ENCODE results near the gene POMP.
"Not testable (repeated sequence)": the region's sequence is repeated elsewhere in the genome, so short reads cannot be mapped to it uniquely, and the experiment has no call there.

The POMP gene

DNA sequence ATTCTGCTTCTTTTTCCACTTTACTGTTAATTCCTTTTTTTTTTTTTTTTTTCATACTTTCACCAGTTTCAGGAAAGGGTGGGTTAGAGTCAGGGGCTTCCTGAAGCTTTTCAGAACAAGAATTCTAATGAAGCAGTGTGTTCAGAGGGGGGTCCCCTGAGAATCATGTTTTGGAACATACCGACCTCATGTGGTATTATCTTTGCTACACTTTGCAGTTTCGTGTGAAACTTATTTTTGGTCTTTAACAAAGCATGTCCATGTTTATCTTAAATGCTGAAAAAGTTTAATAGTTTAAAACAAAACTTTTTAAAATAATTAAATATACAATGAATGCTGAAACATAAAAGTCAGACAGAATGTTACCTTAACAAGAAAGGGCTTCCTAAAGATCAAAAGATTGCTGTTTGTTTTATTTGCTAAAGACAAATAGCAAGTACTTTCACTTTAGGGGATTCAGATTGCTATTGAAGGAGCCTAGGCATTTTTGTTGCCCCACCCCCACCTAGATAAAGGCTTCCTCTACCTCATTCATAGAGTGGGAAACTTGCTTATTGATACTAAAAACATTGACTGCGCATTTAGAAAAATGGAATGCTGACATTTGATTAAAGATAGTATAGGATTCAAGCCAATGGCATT lies 21.1 kb upstream of the POMP start:
- DNase-seq, result no peak

DNA sequence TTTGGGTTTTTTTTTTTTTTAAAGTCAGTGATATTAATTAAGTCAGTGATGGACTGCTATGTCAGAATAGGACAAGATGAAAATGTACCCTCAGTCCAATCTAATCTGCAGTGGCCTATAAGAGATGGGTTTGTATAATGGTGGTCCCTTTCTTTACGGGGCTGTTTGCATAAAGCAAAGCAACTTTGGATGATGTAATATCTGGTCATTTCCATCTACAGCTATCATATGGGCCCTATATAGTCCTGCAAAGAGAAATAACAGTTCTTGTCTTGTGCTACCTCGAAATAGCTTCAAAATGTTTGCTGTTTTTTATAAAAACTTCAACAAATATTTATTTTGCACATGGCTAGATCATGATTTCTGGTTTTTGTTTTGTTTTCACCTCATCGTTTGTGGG lies 20.2 kb upstream of the POMP start:
- DNase-seq, result no peak

- DNase-seq, result no peak
Observed at GRCh38 chr13:28640861-28641599, 17.9 kb upstream of the POMP start.

DNA sequence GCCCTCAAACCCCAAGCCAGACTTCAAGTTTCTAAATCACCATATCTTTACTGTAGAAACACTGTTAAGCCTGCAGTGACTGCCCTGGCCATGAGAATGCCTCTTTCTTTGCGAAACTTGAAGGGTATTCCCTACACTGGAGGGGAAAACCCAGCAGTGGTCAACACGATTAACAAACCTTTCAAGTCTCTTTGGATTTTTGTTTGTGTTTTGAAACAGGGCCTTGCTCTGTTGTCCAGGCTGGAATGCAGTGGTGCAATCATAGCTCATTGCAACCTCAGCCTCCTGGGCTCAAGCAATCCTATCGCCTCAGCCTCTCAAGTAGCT lies 17.4 kb upstream of the POMP start:
- DNase-seq, result no peak

GRCh38 chr13:28650284-28650683 lies 8.6 kb upstream of the POMP start:
- DNase-seq, result no peak

- DNase-seq, result no peak
Observed at GRCh38 chr13:28651810-28652401, 7.0 kb upstream of the POMP start.

DNA sequence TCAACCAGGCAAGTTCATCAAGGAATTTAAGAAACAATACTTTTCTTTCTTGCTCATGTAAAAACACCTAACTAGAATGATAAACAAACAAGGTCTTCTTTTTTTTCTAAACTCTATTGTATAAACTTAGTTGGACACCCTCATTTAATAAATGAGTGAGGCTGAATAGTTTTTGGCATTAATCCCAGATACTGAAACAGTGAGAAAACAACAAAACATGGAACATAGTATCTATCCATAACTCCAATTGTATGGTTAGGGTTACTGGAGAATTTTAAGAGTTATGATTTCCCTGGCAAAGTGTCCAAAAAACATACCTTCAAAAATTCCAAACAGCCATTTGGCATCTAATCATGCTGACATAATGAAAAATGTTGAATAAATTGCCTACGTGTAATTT lies 5.8 kb upstream of the POMP start:
- DNase-seq, result no peak

- DNase-seq, result no peak
Observed at GRCh38 chr13:28654276-28654675, 4.7 kb upstream of the POMP start.

DNA sequence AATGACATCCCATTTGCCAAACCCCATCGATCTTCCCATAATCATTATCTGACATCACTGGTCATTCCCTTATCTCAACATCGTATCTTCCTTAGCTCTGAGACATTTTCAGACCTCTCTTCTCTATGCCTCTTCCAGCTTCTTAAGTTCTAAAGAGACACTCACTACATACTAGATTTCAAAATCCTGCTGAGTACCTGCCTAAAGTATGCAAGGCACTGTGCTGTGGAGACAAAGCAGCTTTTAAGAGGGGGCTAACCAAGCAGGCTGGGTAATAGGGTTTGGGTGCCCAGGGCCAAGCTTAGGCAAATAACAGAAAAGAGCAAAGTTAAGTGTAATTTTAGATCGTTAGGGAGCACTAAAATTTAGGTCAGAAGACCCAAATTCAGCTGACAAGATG lies 3.4 kb upstream of the POMP start:
- no peak for DNase-seq

GRCh38 chr13:28657784-28658538 lies 969 bp upstream of the POMP start:
- peak in 2 of 14 donors; percentile 3 to 4 for DNase-seq

DNA sequence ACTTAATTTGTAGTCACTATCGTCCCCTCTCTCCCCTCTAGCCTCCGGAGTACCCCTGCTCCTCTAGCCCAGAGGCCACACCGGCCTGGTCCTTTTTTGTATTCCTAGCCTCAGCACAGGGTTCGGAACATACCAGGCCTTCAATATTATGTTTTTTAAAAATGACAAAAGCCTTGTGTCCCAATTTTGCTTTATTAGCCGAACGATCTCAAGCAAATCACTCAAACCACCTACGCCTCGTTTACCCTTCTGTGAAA lies 463 bp upstream of the POMP start:
- peak in 2 of 14 donors; percentile 21 to 31 for DNase-seq

GRCh38 chr13:28659621-28659970 lies 666 bp downstream of the POMP start:
- DNase-seq, result no peak

DNA sequence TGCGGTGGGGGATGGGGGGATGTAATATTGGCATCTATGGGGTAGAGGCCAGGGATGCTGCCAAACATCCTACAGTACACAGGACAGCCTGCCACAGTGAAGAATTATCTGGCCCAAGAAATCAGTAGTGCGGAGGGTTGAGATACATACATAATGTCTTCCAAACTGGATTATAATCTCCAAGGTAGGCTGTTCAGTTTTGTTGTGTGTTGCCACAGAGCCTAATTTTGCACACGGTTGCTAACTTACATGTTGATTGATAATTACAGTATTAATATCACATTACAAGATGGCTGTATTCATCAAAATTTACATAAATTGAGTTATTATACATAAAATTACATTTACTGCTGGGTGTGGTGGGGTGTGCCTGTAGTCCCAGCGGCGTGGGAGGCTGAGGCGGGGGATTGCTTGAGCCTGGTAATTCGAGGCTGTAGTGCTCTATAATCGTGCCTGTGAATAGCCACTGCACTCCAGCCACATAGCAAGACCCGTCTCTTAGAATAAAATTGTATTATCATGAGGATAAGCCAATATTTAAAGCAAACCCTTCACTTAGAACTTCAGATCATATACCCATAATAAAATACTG lies 8.1 kb downstream of the POMP start:
- DNase-seq, result no peak

DNA sequence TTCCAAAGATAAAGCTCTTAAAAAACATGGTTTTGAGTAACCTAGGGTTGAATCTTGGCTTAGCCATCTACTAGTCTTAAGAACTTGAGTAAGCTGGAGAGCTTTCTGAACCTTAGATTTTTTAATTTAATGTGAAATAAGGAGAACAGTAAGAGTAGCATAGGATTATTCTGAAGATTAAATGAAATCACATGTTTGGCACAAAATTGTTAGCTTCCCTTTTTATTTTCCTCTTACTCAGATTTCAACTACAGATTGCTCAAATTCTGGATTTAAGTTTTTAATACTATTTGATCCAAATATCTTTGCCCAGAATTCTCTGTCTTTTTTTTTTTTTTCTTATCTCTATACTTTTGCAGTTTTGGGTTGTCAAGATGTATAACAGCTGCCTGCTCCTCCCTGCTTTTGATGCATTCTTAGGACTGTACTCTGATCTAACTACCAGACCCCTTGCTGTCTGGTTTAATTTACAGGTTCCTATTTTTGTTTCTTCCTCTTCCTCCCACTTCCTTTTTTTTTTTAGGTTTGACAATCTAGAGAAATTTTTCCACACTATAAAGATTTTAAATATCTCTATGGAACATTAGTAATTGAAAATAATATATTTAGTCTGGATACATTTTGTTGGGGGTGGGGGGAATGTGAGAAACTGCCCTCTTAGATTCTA lies 12.3 kb downstream of the POMP start:
- DNase-seq, result no peak

DNA sequence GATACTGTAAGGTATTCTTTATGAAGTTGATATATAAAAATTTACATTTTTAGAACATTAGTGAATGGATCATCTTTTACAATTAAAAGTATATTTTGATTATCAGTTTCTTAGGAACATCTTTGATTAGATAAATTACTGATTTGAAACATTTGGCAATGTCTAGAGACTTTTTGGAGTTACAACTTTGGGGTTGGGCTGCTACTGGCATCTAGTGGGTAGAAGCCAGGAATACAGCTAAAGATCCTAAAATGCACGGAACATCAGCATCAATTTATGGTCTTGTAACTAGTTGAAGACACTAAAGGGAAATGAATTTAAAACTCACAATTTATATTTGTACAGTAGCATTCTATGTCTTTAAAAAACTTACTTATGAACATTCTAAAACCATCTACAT lies 19.9 kb downstream of the POMP start:
- no peak for DNase-seq

- DNase-seq, result no peak
Observed at GRCh38 chr13:28679628-28680027, 20.7 kb downstream of the POMP start.

DNA sequence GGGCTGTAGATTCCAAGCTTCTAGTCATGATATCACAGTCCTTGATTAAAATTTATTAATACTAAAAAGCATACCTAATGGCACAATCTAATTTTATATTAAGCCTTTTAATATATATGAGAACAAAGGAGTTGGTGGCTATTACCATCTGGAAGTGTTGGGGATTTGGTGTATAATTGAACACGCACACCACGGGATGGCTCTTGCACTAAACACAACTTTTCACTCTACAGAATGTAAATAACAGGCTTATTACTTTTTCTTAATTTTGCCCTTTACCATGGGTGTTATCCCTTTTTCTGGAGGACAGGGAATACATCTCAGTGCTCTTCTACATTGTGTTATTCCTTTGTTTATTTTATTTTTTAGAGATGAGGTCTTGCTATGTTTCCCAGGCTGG lies 21.6 kb downstream of the POMP start:
- DNase-seq, result no peak

DNA sequence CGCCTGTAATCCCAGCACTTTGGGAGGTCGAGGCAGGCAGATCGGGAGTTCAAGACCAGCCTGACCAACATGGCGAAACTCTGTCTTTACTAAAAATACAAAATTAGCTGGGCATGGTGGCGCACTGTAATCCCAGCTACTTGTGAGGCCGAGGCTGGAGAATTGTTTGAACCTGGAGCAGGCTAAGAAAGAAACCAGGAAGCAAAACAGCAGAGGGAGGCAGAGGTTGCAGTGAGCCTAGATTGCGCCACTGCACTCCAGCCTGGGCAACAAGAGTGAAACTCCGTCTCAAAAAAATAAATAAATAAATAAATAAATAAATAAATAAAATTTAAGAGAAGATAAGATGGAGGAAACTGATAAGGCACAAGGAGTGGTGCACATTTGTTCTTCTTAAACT lies 24.2 kb downstream of the POMP start:
- DNase-seq, result not testable (repeated sequence)

DNA sequence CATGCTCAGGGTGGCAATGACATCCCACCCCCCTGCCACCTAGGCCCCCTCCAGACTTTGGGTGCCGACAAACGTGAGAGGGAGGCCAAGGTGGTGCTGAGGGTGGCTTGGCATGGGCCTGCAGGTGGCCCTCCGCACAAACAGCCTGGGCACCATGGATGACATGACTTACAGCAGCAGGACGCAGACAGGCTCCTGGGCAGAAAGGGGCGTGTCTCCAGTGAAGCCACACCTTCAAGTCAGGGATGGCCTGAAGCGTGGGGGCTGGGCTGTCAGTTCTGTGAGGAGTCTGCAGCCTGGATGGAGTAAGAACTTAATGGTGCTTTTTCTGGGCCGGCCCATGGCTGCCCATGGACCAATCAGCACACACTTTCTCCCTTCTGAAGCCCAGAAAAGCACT lies 25.3 kb downstream of the POMP start:
- DNase-seq, result no peak

- no peak for DNase-seq
Observed at GRCh38 chr13:28685114-28685513, 26.2 kb downstream of the POMP start.

- DNase-seq, result no peak
Observed at GRCh38 chr13:28685892-28686291, 27.0 kb downstream of the POMP start.

DNA sequence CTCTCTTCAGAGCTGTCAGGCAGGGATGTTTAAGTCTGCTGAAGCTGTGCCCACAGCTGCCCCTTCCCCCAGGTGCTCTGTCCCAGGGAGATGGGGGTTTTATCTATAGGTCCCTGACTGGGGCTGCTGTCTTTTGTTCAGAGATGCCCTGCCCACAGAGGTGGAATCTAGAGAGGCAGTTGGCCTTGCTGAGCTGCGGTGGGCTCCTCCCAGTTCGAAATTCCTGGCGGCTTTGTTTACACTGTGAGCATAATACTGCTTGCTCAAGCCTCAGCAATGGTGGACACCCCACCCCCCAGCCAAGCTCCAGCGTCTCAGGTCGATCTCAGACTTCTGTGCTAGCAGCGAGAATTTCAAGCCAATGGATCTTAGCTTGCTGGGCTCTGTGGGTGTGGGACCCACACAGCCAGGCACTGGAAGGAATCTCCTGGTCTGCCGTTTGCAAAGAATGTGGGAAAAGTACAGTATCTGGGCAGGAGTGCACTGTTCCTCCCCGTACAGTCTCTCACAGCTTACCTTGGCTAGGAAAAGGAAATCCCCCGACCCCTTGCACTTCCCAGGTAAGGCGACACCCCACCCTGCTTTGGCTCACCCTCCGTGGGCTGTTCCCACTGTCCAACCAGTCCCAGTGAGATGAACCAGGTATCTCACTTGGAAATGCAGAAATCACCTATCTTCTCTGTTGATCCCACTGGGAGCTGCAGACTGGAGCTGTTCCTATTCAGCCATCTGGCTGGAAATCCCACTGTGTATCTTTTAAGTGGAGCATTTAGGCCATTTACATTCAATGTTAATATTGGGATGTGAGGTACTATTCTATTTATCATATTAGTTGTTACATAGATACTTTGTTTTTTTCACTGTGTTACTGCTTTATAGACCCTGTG lies 34.9 kb downstream of the POMP start:
- DNase-seq, result not testable (repeated sequence)

All from C1 segment of cervical spinal cord (tissue), 14 donors.